IMR-90 (cell line): ENCODE data around the gene CCDC27. TPM values are rescaled to one million over a fixed set of nuclear protein-coding genes. Genes with fewer than 3 reads are reported as not detected.

Source experiments
- ATAC-seq: fragments of 200-7000 bp; cut with Tn5 transposase; 2 replicates; pipeline ENCODE4 v1.9.1; 2020; ENCODE audit warnings: low read depth, mild to moderate bottlenecking, moderate library complexity
- BruUV-seq: library from RNA; stranded (reverse); fragments of 400-500 nt; replicated peaks from 2 replicates; lab custom pipeline; 2021; lab: Mats Ljungman, UMichigan
- CTCF ChIA-PET: fragments of 300-600 bp; formaldehyde crosslinking; extraction: SDS; loops from one replicate; lab custom pipeline; 2021; ENCODE audit warnings: antibody characterized with exemption; lab: Yijun Ruan, JAX
- POLR2A ChIA-PET: fragments of 300-600 bp; sonication (Branson Sonifier 250); formaldehyde crosslinking; loops from one replicate; lab custom pipeline; 2022; ENCODE audit warnings: antibody characterized with exemption; ENCODE audit not compliant: unreplicated experiment; lab: Charles Lee
- DNase-seq: peaks from one replicate; pipeline ENCODE4 v3.0.0; 2013
- H2AFZ ChIP-seq: replicated peaks from 2 replicates; pipeline ENCODE3; 2013; ENCODE audit warnings: low read length, mild to moderate bottlenecking; ENCODE audit not compliant: poor library complexity
- H2AK5ac ChIP-seq: 2 replicates; pipeline ENCODE4 v1.6.1; 2013; ENCODE audit warnings: low read depth, low read length, inconsistent platforms
- H2AK9ac ChIP-seq: replicated peaks from 2 replicates; pipeline ENCODE3; 2013; ENCODE audit warnings: mild to moderate bottlenecking, low read depth, low read length, moderate library complexity; ENCODE audit not compliant: poor library complexity
- H2BK120ac ChIP-seq: 2 replicates; pipeline ENCODE4 v1.6.1; 2013; ENCODE audit warnings: low read depth, low read length, inconsistent platforms
- H2BK15ac ChIP-seq: 3 replicates; pipeline ENCODE4 v1.6.1; 2013; ENCODE audit warnings: low read depth, low read length, inconsistent platforms
- H2BK20ac ChIP-seq: 2 replicates; pipeline ENCODE4 v1.6.1; 2013; ENCODE audit warnings: low read depth, mild to moderate bottlenecking, inconsistent platforms, low read length, moderate library complexity
- H2BK5ac ChIP-seq: 2 replicates; pipeline ENCODE4 v1.6.1; 2013; ENCODE audit warnings: mild to moderate bottlenecking, low read depth, low read length, inconsistent platforms; ENCODE audit not compliant: poor library complexity, severe bottlenecking
- H3K14ac ChIP-seq: replicated peaks from 2 replicates; pipeline ENCODE4 v1.6.1; 2013; ENCODE audit warnings: low read depth, low read length, inconsistent platforms
- H3K18ac ChIP-seq: 2 replicates; pipeline ENCODE4 v1.6.1; 2013; ENCODE audit warnings: low read depth, low read length, control low read depth
- H3K23ac ChIP-seq: 2 replicates; pipeline ENCODE4 v1.6.1; 2013; ENCODE audit warnings: low read depth, low read length, inconsistent platforms
- H3K27ac ChIP-seq: 2 replicates; pipeline ENCODE4 v1.5.1; 2013; ENCODE audit warnings: mild to moderate bottlenecking, control low read depth, low read length; ENCODE audit not compliant: insufficient read depth
- H3K27me3 ChIP-seq: 2 replicates; pipeline ENCODE4 v1.6.1; 2013; ENCODE audit warnings: low read length; ENCODE audit not compliant: control insufficient read depth, insufficient read depth
- H3K36me3 ChIP-seq: 2 replicates; pipeline ENCODE4 v1.6.1; 2013; ENCODE audit warnings: low read length, mixed read lengths; ENCODE audit not compliant: control insufficient read depth, insufficient read depth
- H3K4ac ChIP-seq: 2 replicates; pipeline ENCODE4 v1.6.1; 2013; ENCODE audit warnings: low read depth, low read length, inconsistent platforms
- H3K4me1 ChIP-seq: 2 replicates; pipeline ENCODE4 v1.6.1; 2013; ENCODE audit warnings: low read length, mixed read lengths; ENCODE audit not compliant: control insufficient read depth, insufficient read depth
- H3K4me2 ChIP-seq: 2 replicates; pipeline ENCODE4 v1.6.1; 2013; ENCODE audit warnings: low read depth, mild to moderate bottlenecking, control low read depth, low read length, moderate library complexity
- H3K4me3 ChIP-seq: 2 replicates; pipeline ENCODE4 v1.5.1; 2013; ENCODE audit warnings: low read depth, mild to moderate bottlenecking, control low read depth, low read length, moderate library complexity; ENCODE audit not compliant: insufficient read depth
- H3K56ac ChIP-seq: 2 replicates; pipeline ENCODE4 v1.6.1; 2013; ENCODE audit warnings: low read length, inconsistent platforms; ENCODE audit not compliant: insufficient read depth; ENCODE audit errors: extremely low read depth
- H3K79me1 ChIP-seq, 2 experiments: 2 replicates each; pipeline ENCODE4 v1.6.1; 2013; ENCODE audit warnings: low read length in 2 of 2, inconsistent platforms in 1 of 2, low read depth in 1 of 2
- H3K9ac ChIP-seq: 2 replicates; pipeline ENCODE4 v1.6.1; 2013; ENCODE audit warnings: low read depth, low read length, control low read depth
- H3K9me1 ChIP-seq: 2 replicates; pipeline ENCODE4 v1.6.1; 2013; ENCODE audit warnings: low read length, inconsistent platforms; ENCODE audit not compliant: insufficient read depth
- H3K9me3 ChIP-seq: 2 replicates; pipeline ENCODE4 v1.6.1; 2013; ENCODE audit warnings: low read length; ENCODE audit not compliant: control insufficient read depth, insufficient read depth
- H4K20me1 ChIP-seq: 2 replicates; pipeline ENCODE4 v1.6.1; 2013; ENCODE audit warnings: low read length, inconsistent platforms; ENCODE audit not compliant: insufficient read depth
- H4K5ac ChIP-seq: 2 replicates; pipeline ENCODE4 v1.6.1; 2013; ENCODE audit warnings: mild to moderate bottlenecking, low read depth, low read length, control low read depth
- H4K8ac ChIP-seq, 2 experiments: 2 replicates each; pipeline ENCODE4 v1.6.1; 2013; ENCODE audit warnings: low read depth in 2 of 2, low read length in 2 of 2, control low read depth in 1 of 2, inconsistent platforms in 1 of 2
- H4K91ac ChIP-seq: 2 replicates; pipeline ENCODE4 v1.6.1; 2013; ENCODE audit warnings: low read depth, low read length, inconsistent platforms; ENCODE audit not compliant: insufficient read depth
- WGBS, 2 experiments: methylation state at CpG; one replicate each; pipeline versions ENCODE4 v1.1.5 to v1.1.7; 2013; ENCODE audit warnings: missing lambda C conversion rate in 2 of 2; ENCODE audit not compliant: insufficient read length in 1 of 2; ENCODE audit errors: extremely low coverage in 2 of 2; 5-methylcytosine and 5-hydroxymethylcytosine counted together
- dilution Hi-C: fragments of 300-500 bp; cut with HindIII; formaldehyde crosslinking; loops from one replicate; pipeline ENCODE4 v1.14.3; 2018; ENCODE audit warnings: low sequenced_read_pairs; ENCODE audit not compliant: unreplicated experiment
- in situ Hi-C: fragments of 300-500 bp; cut with MboI; formaldehyde crosslinking; loops from 3 replicates; pipeline ENCODE4 v1.14.3; 2019; ENCODE audit warnings: low sequenced_read_pairs, inconsistent platforms, mixed read lengths
- intact Hi-C: fragments of 100-400 bp; cut with micrococcal nuclease; formaldehyde crosslinking; loops from 2 replicates; pipeline ENCODE4 v1.10.0; 2022
- polyA plus RNA-seq, 3 experiments: library from polyadenylated mRNA; depleted of rRNA; stranded (reverse); fragments of >200 nt; gene quantifications; 2 replicates each; pipeline ENCODE4 v1.2.3, GENCODE V29; 2012; ENCODE audit warnings: low replicate concordance in 1 of 3
- total RNA-seq: library from RNA; depleted of rRNA; stranded (reverse); fragments of >200 nt; gene quantifications from 2 replicates; pipeline ENCODE4 v1.2.3, GENCODE V29; 2012
- TF ChIP-seq, protein P1 (sequence below): fragments of 150-350 bp; IDR thresholded peaks from 2 replicates; pipeline ENCODE4 v1.6.1; 2017; ENCODE audit warnings: mild to moderate bottlenecking, antibody characterized with exemption, low read length, low read depth

The CCDC27 gene
- total and polyA plus RNA-seq, 2 of the 4 experiments (the other 2 are of a cell fraction): not detected

DNA sequence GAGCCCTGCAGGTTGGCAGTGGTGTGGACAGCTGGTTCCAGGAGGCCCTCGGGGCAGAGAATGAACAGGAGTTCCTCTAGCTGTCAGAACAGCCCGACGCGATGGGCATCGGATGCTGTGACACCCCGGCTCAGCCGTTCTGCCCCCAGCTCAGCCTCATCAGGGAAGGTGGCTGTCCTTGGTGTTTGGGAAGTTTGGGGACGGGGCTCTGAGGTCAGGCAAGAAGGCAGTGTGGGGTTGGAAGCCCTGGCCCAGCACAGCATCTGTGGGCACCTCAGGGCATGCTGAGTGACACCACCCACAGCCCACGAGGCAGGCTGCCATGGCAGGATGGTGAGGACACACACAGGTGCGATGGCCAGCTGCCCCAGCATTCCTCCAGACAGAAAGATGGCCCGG is 40.9 kb upstream of the CCDC27 start:
- Histone ChIP-seq H3K79me1 (no peaks in the 10 kb centered on the region), H3K9ac (no peak overlapping the region), H4K5ac (no peak overlapping the region), H3K36me3 (no peaks in the 10 kb centered on the region), H3K18ac (no peak overlapping the region), H3K9me3 (no peaks in the 10 kb centered on the region), H3K27ac (no peak overlapping the region), H3K56ac (no peak overlapping the region), H2AK9ac (no peak overlapping the region), H3K4me3 (no peak overlapping the region), H3K4ac (no peak overlapping the region), H2BK15ac (no peak overlapping the region), H2AFZ (peak overlapping the region; percentile 21), H3K23ac (no peak overlapping the region), H3K14ac (no peak overlapping the region), H2BK120ac (no peak overlapping the region), H3K27me3 (peaks cover 85% of the 10 kb centered on the region), H3K4me1 (no peaks in the 10 kb centered on the region), H4K91ac (no peak overlapping the region), H4K8ac (no peak overlapping the region), H3K9me1 (no peaks in the 10 kb centered on the region), H3K4me2 (no peak overlapping the region), H2BK20ac (no peak overlapping the region), H4K20me1 (no peaks in the 10 kb centered on the region), H2BK5ac (no peak overlapping the region), H2AK5ac (no peak overlapping the region)
- in situ Hi-C loops (no loop called here), dilution Hi-C loops (no loop called here), intact Hi-C loops (no loop called here)
- BruUV-seq: no TSS peak
- DNase-seq (no peak), ATAC-seq (no peak)
- POLR2A ChIA-PET: no interaction called here
- CTCF ChIA-PET: no interaction called here
- 20% methylated on average over 2 of the region's 11 CpGs; no CpG with 5 or more reads in 1 of the 2 experiments for WGBS, 2 experiments
- TF ChIP-seq, protein P1, sequence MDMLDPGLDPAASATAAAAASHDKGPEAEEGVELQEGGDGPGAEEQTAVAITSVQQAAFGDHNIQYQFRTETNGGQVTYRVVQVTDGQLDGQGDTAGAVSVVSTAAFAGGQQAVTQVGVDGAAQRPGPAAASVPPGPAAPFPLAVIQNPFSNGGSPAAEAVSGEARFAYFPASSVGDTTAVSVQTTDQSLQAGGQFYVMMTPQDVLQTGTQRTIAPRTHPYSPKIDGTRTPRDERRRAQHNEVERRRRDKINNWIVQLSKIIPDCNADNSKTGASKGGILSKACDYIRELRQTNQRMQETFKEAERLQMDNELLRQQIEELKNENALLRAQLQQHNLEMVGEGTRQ: no peak
